A549 (cell line): Measurements from ENCODE around the gene PLN. TPM values are rescaled to one million over a fixed set of nuclear protein-coding genes. Genes with fewer than 3 reads are reported as not detected.

ENCODE experiments used
- ATAC-seq, 2 experiments: fragments of 200-7000 bp in 1 of 2; fragments of >200 bp in 1 of 2; cut with Nextera tagmentation in 1 of 2; cut with Tn5 transposase in 1 of 2; 3 replicates each; pipeline versions ENCODE4 v1.8.0 to v1.9.1; 2018 to 2020; ENCODE audit warnings: mild to moderate bottlenecking in 1 of 2, moderate library complexity in 1 of 2
- CTCF ChIA-PET: fragments of 300-600 bp; sonication (Branson Sonifier 250); formaldehyde crosslinking; extraction: SDS; loops from one replicate; lab custom pipeline; 2021; ENCODE audit warnings: antibody characterized with exemption, inconsistent platforms; lab: Yijun Ruan, JAX
- POLR2A ChIA-PET: fragments of 350-600 bp; formaldehyde crosslinking; extraction: SDS; loops from one replicate; lab custom pipeline; 2021; ENCODE audit warnings: antibody characterized with exemption, inconsistent platforms; lab: Yijun Ruan, JAX
- DNase-seq, 2 experiments: peaks; one replicate each; pipeline versions ENCODE4 v3.0.0 to v3.0.0-alpha.2; 2011 to 2016; ENCODE audit warnings: low read depth in 1 of 2, low spot score in 1 of 2
- FAIRE-seq: peaks from 2 replicates; lab custom pipeline; 2011; peaks lifted over from hg19 to GRCh38; lab: Jason Lieb, UNC
- H3K27ac ChIP-seq, 2 experiments: fragments of >200 bp; sonication (Bioruptor Twin); formaldehyde crosslinking; 3 replicates each; pipeline ENCODE4 v1.5.1; 2016 to 2017
- H3K4me1 ChIP-seq: fragments of >200 bp; sonication (Bioruptor Twin); formaldehyde crosslinking; 3 replicates; pipeline ENCODE4 v1.6.1; 2016
- H3K4me2 ChIP-seq: fragments of >200 bp; sonication (Bioruptor Twin); formaldehyde crosslinking; 3 replicates; pipeline ENCODE4 v1.6.1; 2016
- H3K4me3 ChIP-seq: fragments of >200 bp; sonication (Bioruptor Twin); formaldehyde crosslinking; 3 replicates; pipeline ENCODE4 v1.5.1; 2016
- H3K9me3 ChIP-seq: fragments of >200 bp; sonication (Bioruptor Twin); formaldehyde crosslinking; 3 replicates; pipeline ENCODE4 v1.6.1; 2016
- ATOH8 ChIP-seq: fragments of 250-450 bp; sonication (Bioruptor Pico); IDR thresholded peaks from 2 replicates; pipeline ENCODE4 v1.5.0; 2020; ENCODE audit warnings: low read depth, mild to moderate bottlenecking, moderate library complexity
- CBX8 ChIP-seq: fragments of 200-600 bp; sonication (generic); IDR thresholded peaks from 2 replicates; pipeline ENCODE4 v1.6.1; 2016
- CEBPB ChIP-seq, 2 experiments: fragments of >200 bp in 1 of 2; sonication (Bioruptor Twin) in 1 of 2; formaldehyde crosslinking in 1 of 2; IDR thresholded peaks; 2 replicates each; pipeline ENCODE4 v1.6.1; 2012 to 2016
- CHD4 ChIP-seq: fragments of 200-600 bp; sonication (generic); IDR thresholded peaks from 2 replicates; pipeline ENCODE4 v1.6.1; 2016; ENCODE audit warnings: antibody characterized with exemption, mild to moderate bottlenecking, borderline replicate concordance
- CTCF ChIP-seq: fragments of >200 bp; sonication (Bioruptor Twin); formaldehyde crosslinking; IDR thresholded peaks from 3 replicates; pipeline ENCODE4 v1.5.1; 2016
- EHMT2 ChIP-seq: fragments of 200-600 bp; sonication (generic); IDR thresholded peaks from 2 replicates; pipeline ENCODE4 v1.6.1; 2016; ENCODE audit warnings: antibody characterized with exemption, low read depth, mild to moderate bottlenecking, moderate library complexity
- ESRRA ChIP-seq: fragments of 150-350 bp; IDR thresholded peaks from 2 replicates; pipeline ENCODE4 v1.6.1; 2014; ENCODE audit warnings: mild to moderate bottlenecking, low read length, borderline replicate concordance
- FOSB ChIP-seq: fragments of 250-450 bp; sonication (Bioruptor Pico); IDR thresholded peaks from 2 replicates; pipeline ENCODE4 v1.5.0; 2020; ENCODE audit warnings: mild to moderate bottlenecking, moderate library complexity
- FOSL2 ChIP-seq, 2 experiments: fragments of 450-650 bp in 1 of 2; fragments of >200 bp in 1 of 2; sonication (Bioruptor Twin) in 1 of 2; formaldehyde crosslinking; IDR thresholded peaks; 2 replicates each; pipeline versions ENCODE4 v1.5.0 to v1.6.1; 2016 to 2020; ENCODE audit warnings: mild to moderate bottlenecking in 1 of 2, moderate library complexity in 1 of 2
- FOXS1 ChIP-seq: fragments of 250-450 bp; sonication (Bioruptor Pico); IDR thresholded peaks from 2 replicates; pipeline ENCODE4 v1.5.0; 2020; ENCODE audit warnings: mild to moderate bottlenecking, moderate library complexity
- HMGXB4 ChIP-seq: fragments of 250-450 bp; sonication (Bioruptor Pico); IDR thresholded peaks from 2 replicates; pipeline ENCODE4 v1.5.0; 2021; ENCODE audit warnings: mild to moderate bottlenecking, moderate library complexity, borderline replicate concordance
- HOXB13 ChIP-seq: fragments of 250-450 bp; sonication (Bioruptor Pico); IDR thresholded peaks from 2 replicates; pipeline ENCODE4 v1.5.0; 2020; ENCODE audit warnings: low read depth, mild to moderate bottlenecking, moderate library complexity
- JUN ChIP-seq, 2 experiments: fragments of >200 bp; sonication (Bioruptor Twin); formaldehyde crosslinking; IDR thresholded peaks; 2 replicates in 1 of 2; 3 replicates in 1 of 2; pipeline ENCODE4 v1.6.1; 2016 to 2017
- MAFK ChIP-seq: fragments of 450-650 bp; IDR thresholded peaks from 2 replicates; pipeline ENCODE4 v1.6.1; 2014; ENCODE audit not compliant: partially characterized antibody
- MAZ ChIP-seq: fragments of 150-350 bp; IDR thresholded peaks from 2 replicates; pipeline ENCODE4 v1.6.1; 2014; ENCODE audit warnings: antibody characterized with exemption, low read depth, low read length, borderline replicate concordance
- NFE2L2 ChIP-seq: fragments of 150-350 bp; conservative IDR thresholded peaks from 2 replicates; pipeline ENCODE4 v1.6.1; 2014; ENCODE audit warnings: low read length
- NPAS2 ChIP-seq: fragments of 250-450 bp; sonication (Bioruptor Pico); IDR thresholded peaks from 2 replicates; pipeline ENCODE4 v1.8.0; 2022; ENCODE audit warnings: mild to moderate bottlenecking, moderate library complexity, borderline replicate concordance
- NR3C1 ChIP-seq: fragments of >200 bp; sonication (Bioruptor Twin); formaldehyde crosslinking; IDR thresholded peaks from 3 replicates; pipeline ENCODE4 v1.6.1; 2017
- POLR2A ChIP-seq: IDR thresholded peaks from 2 replicates; pipeline ENCODE4 v1.6.1; 2012; ENCODE audit warnings: mild to moderate bottlenecking, low read length
- RARB ChIP-seq: fragments of 250-450 bp; sonication (Bioruptor Pico); IDR thresholded peaks from 2 replicates; pipeline ENCODE4 v1.8.0; 2021; ENCODE audit warnings: mild to moderate bottlenecking, moderate library complexity
- RCOR1 ChIP-seq: fragments of 150-350 bp; IDR thresholded peaks from 2 replicates; pipeline ENCODE4 v1.6.1; 2014; ENCODE audit warnings: antibody characterized with exemption, low read length, low read depth
- RFX5 ChIP-seq: fragments of 450-650 bp; IDR thresholded peaks from 2 replicates; pipeline ENCODE4 v1.7.1; 2014; ENCODE audit warnings: antibody characterized with exemption, mild to moderate bottlenecking, moderate library complexity
- RNF2 ChIP-seq: fragments of 200-600 bp; sonication (generic); IDR thresholded peaks from 2 replicates; pipeline ENCODE4 v1.6.1; 2016; ENCODE audit warnings: low read depth, mild to moderate bottlenecking, antibody characterized with exemption, moderate library complexity, borderline replicate concordance
- SREBF2 ChIP-seq: fragments of 450-650 bp; IDR thresholded peaks from 2 replicates; pipeline ENCODE4 v1.6.1; 2014; ENCODE audit warnings: mild to moderate bottlenecking, moderate library complexity
- TFCP2L1 ChIP-seq: fragments of 250-450 bp; sonication (Bioruptor Pico); IDR thresholded peaks from 2 replicates; pipeline ENCODE4 v1.5.0; 2021; ENCODE audit warnings: mild to moderate bottlenecking
- WGBS: methylation state at CpG from one replicate; pipeline ENCODE4 v1.1.6; 2017; ENCODE audit errors: missing lambda C conversion rate; 5-methylcytosine and 5-hydroxymethylcytosine counted together
- polyA plus RNA-seq, 4 experiments: library from polyadenylated mRNA; depleted of rRNA in 3 of 4; stranded (reverse); fragments of >200 nt; fragmentation: RNase III in 1 of 4; extraction: RNeasy Plus Mini Kit Qiagen cat#74134 plus additional on column Dnase treatment in 1 of 4; gene quantifications; 2 replicates in 3 of 4; 3 replicates in 1 of 4; pipeline ENCODE4 v1.2.3, GENCODE V29; 2011 to 2017
- TF ChIP-seq, protein P1 (sequence below): IDR thresholded peaks from 2 replicates; pipeline ENCODE4 v1.6.1; 2012
- TF ChIP-seq, protein P2 (sequence below): fragments of >200 bp; sonication (Bioruptor Twin); formaldehyde crosslinking; IDR thresholded peaks from 2 replicates; pipeline ENCODE4 v1.6.1; 2016
- TF ChIP-seq, protein P3 (sequence below): IDR thresholded peaks from 2 replicates; pipeline ENCODE4 v1.6.1; 2012

The PLN gene
- polyA plus RNA-seq, 2 of the 4 experiments (the other 2 are of a cell fraction), result not detected

GRCh38 chr6:118602300-118602699, 54.2 kb downstream of the PLN start:
- WGBS, result 92% methylated on average over 2 of the region's 2 CpGs

DNA sequence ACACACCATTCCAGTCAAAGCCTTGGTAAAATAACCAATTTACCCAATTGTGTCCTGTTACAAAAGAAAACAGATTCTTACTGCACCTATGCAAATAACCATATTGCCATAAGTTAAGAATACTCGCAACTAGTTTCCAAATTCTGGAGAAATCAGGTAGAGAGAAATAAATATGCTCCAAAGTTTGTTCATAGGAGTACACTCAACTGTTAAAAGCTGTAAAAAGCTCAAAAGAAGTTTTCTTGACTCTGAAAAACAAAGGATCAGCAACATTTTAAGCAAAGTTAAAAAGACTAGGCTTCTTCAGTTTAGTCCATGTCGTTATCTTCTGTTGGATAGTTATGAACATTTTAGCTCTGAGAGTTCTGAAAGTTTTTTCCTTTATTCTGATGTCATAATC, 55.3 kb downstream of the PLN start:
- no peak overlapping the region for H3K4me3 ChIP-seq
- POLR2A ChIA-PET, result no interaction called here
- H3K9me3 ChIP-seq, result no peaks in the 10 kb centered on the region
- H3K4me2 ChIP-seq, result no peak overlapping the region
- CTCF ChIA-PET, result interaction anchor here (1.4 kb wide), 1 partner anchor 11 kb away, joined by 5 read pairs; no protein-coding TSS in a partner anchor
- WGBS, result 97% methylated on average over 2 of the region's 2 CpGs
- FAIRE-seq (no peak), DNase-seq (no peak), ATAC-seq (no peak)
- TF ChIP-seq RCOR1 (no peak), HMGXB4 (CRISPR knock-in tag) (no peak), NPAS2 (CRISPR knock-in tag) (no peak), RARB (CRISPR knock-in tag) (no peak), NFE2L2 (no peak), EHMT2 (no peak), CHD4 (no peak), FOSL2 (IDR thresholded peaks at IDR 0.05) (no peak), FOSL2 (CRISPR knock-in tag; IDR thresholded peaks at IDR 0.05) (no peak), RNF2 (no peak), SREBF2 (no peak), FOXS1 (no peak), FOSB (CRISPR knock-in tag) (no peak), JUN (IDR thresholded peaks at IDR 0.05) (no peak)
- TF ChIP-seq, protein P1, sequence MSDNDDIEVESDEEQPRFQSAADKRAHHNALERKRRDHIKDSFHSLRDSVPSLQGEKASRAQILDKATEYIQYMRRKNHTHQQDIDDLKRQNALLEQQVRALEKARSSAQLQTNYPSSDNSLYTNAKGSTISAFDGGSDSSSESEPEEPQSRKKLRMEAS, result no peak
- no peak overlapping the region for H3K27ac ChIP-seq
- H3K4me1 ChIP-seq, result no peaks in the 10 kb centered on the region

More at GRCh38 chr6:118602300-118602699, 54.2 kb downstream of the PLN start:
- H3K4me3 ChIP-seq, result no peak overlapping the region
- no peak for DNase-seq
- FAIRE-seq, result no peak
- TF ChIP-seq CBX8 (no peak), MAFK (no peak), CEBPB (IDR thresholded peaks at IDR 0.05) (no peak), CHD4 (no peak), TFCP2L1 (CRISPR knock-in tag) (no peak), POLR2A (no peak), NR3C1 (no peak), ESRRA (no peak), MAZ (no peak), HOXB13 (CRISPR knock-in tag) (no peak), JUN (IDR thresholded peaks at IDR 0.05) (no peak), CTCF (no peak), ATOH8 (no peak), RFX5 (no peak)
- TF ChIP-seq, protein P2, sequence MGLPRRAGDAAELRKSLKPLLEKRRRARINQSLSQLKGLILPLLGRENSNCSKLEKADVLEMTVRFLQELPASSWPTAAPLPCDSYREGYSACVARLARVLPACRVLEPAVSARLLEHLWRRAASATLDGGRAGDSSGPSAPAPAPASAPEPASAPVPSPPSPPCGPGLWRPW, result no peak
- TF ChIP-seq, protein P3, sequence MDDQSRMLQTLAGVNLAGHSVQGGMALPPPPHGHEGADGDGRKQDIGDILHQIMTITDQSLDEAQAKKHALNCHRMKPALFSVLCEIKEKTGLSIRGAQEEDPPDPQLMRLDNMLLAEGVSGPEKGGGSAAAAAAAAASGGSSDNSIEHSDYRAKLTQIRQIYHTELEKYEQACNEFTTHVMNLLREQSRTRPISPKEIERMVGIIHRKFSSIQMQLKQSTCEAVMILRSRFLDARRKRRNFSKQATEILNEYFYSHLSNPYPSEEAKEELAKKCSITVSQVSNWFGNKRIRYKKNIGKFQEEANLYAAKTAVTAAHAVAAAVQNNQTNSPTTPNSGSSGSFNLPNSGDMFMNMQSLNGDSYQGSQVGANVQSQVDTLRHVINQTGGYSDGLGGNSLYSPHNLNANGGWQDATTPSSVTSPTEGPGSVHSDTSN, result no peak
- no peak overlapping the region for H3K27ac ChIP-seq
- no peak for ATAC-seq
- no peaks in the 10 kb centered on the region for H3K9me3 ChIP-seq
- no peaks in the 10 kb centered on the region for H3K4me1 ChIP-seq
- ChIA-PET CTCF (interaction anchor here (1.4 kb wide), 1 partner anchor 10 kb away, joined by 5 read pairs; no protein-coding TSS in a partner anchor), POLR2A (no interaction called here)
- H3K4me2 ChIP-seq, result no peak overlapping the region
